Measurements from ENCODE around the gene JAKMIP2.
"Not testable (repeated sequence)": the region's sequence is repeated elsewhere in the genome, so short reads cannot be mapped to it uniquely, and the experiment has no call there.

Gene JAKMIP2

GRCh38 chr5:147645197-147645596 lies 137.3 kb downstream of the JAKMIP2 start:
- DNase-seq (ENCODE audit: low read depth) = no peak

GRCh38 chr5:147644460-147644859 lies 138.1 kb downstream of the JAKMIP2 start:
- DNase-seq (ENCODE audit: low read depth) = no peak

GRCh38 chr5:147643142-147643541 lies 139.4 kb downstream of the JAKMIP2 start:
- no peak for DNase-seq (ENCODE audit: low read depth)

GRCh38 chr5:147642666-147643065 lies 139.9 kb downstream of the JAKMIP2 start:
- no peak for DNase-seq (ENCODE audit: low read depth)

GRCh38 chr5:147639321-147639720 lies 143.2 kb downstream of the JAKMIP2 start:
- DNase-seq (ENCODE audit: low read depth) = no peak

- DNase-seq (ENCODE audit: low read depth) = no peak
Observed at GRCh38 chr5:147636729-147636984, 145.9 kb downstream of the JAKMIP2 start.

GRCh38 chr5:147635882-147636728 lies 146.4 kb downstream of the JAKMIP2 start:
- DNase-seq (ENCODE audit: low read depth) = no peak

- DNase-seq (ENCODE audit: low read depth) = not testable (repeated sequence)
Observed at GRCh38 chr5:147635439-147635838, 147.1 kb downstream of the JAKMIP2 start.

- DNase-seq (ENCODE audit: low read depth) = no peak
Observed at GRCh38 chr5:147633173-147633572, 149.4 kb downstream of the JAKMIP2 start.

GRCh38 chr5:147631428-147632003 lies 151.0 kb downstream of the JAKMIP2 start:
- no peak for DNase-seq (ENCODE audit: low read depth)

GRCh38 chr5:147629196-147629595 lies 153.3 kb downstream of the JAKMIP2 start:
- no peak for DNase-seq (ENCODE audit: low read depth)

- peak; percentile 3 for DNase-seq (ENCODE audit: low read depth)
Observed at GRCh38 chr5:147628058-147628895, 154.3 kb downstream of the JAKMIP2 start.

- DNase-seq (ENCODE audit: low read depth) = no peak
Observed at GRCh38 chr5:147626464-147626863, 156.1 kb downstream of the JAKMIP2 start.

GRCh38 chr5:147621016-147621415 lies 161.5 kb downstream of the JAKMIP2 start:
- DNase-seq (ENCODE audit: low read depth) = no peak

GRCh38 chr5:147619281-147619878 lies 163.1 kb downstream of the JAKMIP2 start:
- no peak for DNase-seq (ENCODE audit: low read depth)

- no peak for DNase-seq (ENCODE audit: low read depth)
Observed at GRCh38 chr5:147617711-147618350, 164.7 kb downstream of the JAKMIP2 start.

GRCh38 chr5:147617191-147617606 lies 165.3 kb downstream of the JAKMIP2 start:
- DNase-seq (ENCODE audit: low read depth) = no peak

- no peak for DNase-seq (ENCODE audit: low read depth)
Observed at GRCh38 chr5:147616421-147616820, 166.1 kb downstream of the JAKMIP2 start.

- DNase-seq (ENCODE audit: low read depth) = no peak
Observed at GRCh38 chr5:147613359-147613758, 169.2 kb downstream of the JAKMIP2 start.

GRCh38 chr5:147611483-147611882 lies 171.0 kb downstream of the JAKMIP2 start:
- DNase-seq (ENCODE audit: low read depth) = no peak

- no peak for DNase-seq (ENCODE audit: low read depth)
Observed at GRCh38 chr5:147610798-147611197, 171.7 kb downstream of the JAKMIP2 start.

- DNase-seq (ENCODE audit: low read depth) = no peak
Observed at GRCh38 chr5:147601652-147602051, 180.9 kb downstream of the JAKMIP2 start.
